Endodermal cell (in vitro differentiated cells): ENCODE data around the gene PGD. TPM values are rescaled to one million over a fixed set of nuclear protein-coding genes. Genes with fewer than 3 reads are reported as not detected.

Experiments
- DNase-seq: peaks from one replicate; pipeline ENCODE4 v3.0.0-alpha.2; 2017
- H3K27ac ChIP-seq: 2 replicates; pipeline ENCODE4 v1.5.1; 2013; ENCODE audit warnings: mild to moderate bottlenecking, low read depth, low read length, moderate library complexity
- H3K27me3 ChIP-seq: 2 replicates; pipeline ENCODE4 v1.6.1; 2013; ENCODE audit warnings: mild to moderate bottlenecking, low read length, moderate library complexity; ENCODE audit not compliant: insufficient read depth, control insufficient read depth, poor library complexity, severe bottlenecking
- H3K36me3 ChIP-seq: 2 replicates; pipeline ENCODE4 v1.7.0; 2013; ENCODE audit warnings: mild to moderate bottlenecking, low read length, moderate library complexity; ENCODE audit not compliant: control insufficient read depth, insufficient read depth
- H3K4me1 ChIP-seq: one replicate; pipeline ENCODE4 v1.7.0; 2013; ENCODE audit warnings: low read length; ENCODE audit not compliant: control insufficient read depth, insufficient read depth
- H3K4me3 ChIP-seq: 2 replicates; pipeline ENCODE4 v1.5.1; 2013; ENCODE audit warnings: mild to moderate bottlenecking, low read length, moderate library complexity
- H3K9ac ChIP-seq: 2 replicates; pipeline ENCODE4 v1.6.1; 2013; ENCODE audit warnings: mild to moderate bottlenecking, low read length, moderate library complexity; ENCODE audit not compliant: poor library complexity, severe bottlenecking; ENCODE audit errors: extremely low read depth
- H3K9me3 ChIP-seq: 2 replicates; pipeline ENCODE4 v1.6.1; 2013; ENCODE audit warnings: mild to moderate bottlenecking, low read length, moderate library complexity; ENCODE audit not compliant: control insufficient read depth
- H3K27ac Mint-ChIP-seq: 2 replicates; pipeline ENCODE4 v1.8.0; 2020; ENCODE audit warnings: mixed read lengths
- H3K27me3 Mint-ChIP-seq: 2 replicates; pipeline ENCODE4 v1.8.0; 2021; ENCODE audit warnings: mild to moderate bottlenecking, mixed read lengths; ENCODE audit not compliant: insufficient read depth
- H3K36me3 Mint-ChIP-seq: 2 replicates; pipeline ENCODE4 v1.8.0; 2020; ENCODE audit warnings: low read depth, mixed read lengths
- H3K4me1 Mint-ChIP-seq: 2 replicates; pipeline ENCODE4 v1.8.0; 2020; ENCODE audit warnings: mixed read lengths
- H3K4me3 Mint-ChIP-seq: 2 replicates; pipeline ENCODE4 v1.8.0; 2020; ENCODE audit warnings: mild to moderate bottlenecking, moderate library complexity, mixed read lengths
- H3K9me3 Mint-ChIP-seq: 2 replicates; pipeline ENCODE4 v1.8.0; 2020; ENCODE audit warnings: mild to moderate bottlenecking, mixed read lengths
- WGBS, 2 experiments: methylation state at CpG; one replicate each; pipeline versions ENCODE4 v1.1.5 to v1.1.7; 2013; ENCODE audit warnings: missing lambda C conversion rate in 2 of 2, mixed read lengths in 1 of 2; ENCODE audit not compliant: insufficient coverage in 1 of 2, insufficient read length in 1 of 2; 5-methylcytosine and 5-hydroxymethylcytosine counted together
- total RNA-seq, 2 donors: library from RNA; stranded (reverse); fragmentation: NEBNext Ultra II Directional in 1 of 2; extraction: Animal tissue kit (Norgen Biotek cat#: 25700) in 1 of 2; gene quantifications; 2 replicates in 1 of 2; 3 replicates in 1 of 2; pipeline ENCODE4 v1.2.1, GENCODE V29; 2021
- TF ChIP-seq, protein P1 (sequence below): fragments of 200-600 bp; sonication (generic); conservative IDR thresholded peaks from 2 replicates; pipeline ENCODE4 v1.5.0; 2021; ENCODE audit warnings: antibody characterized with exemption, mild to moderate bottlenecking

PGD gene
- total RNA-seq, 2 donors from 2014 or later = 198 to 217 TPM

DNA sequence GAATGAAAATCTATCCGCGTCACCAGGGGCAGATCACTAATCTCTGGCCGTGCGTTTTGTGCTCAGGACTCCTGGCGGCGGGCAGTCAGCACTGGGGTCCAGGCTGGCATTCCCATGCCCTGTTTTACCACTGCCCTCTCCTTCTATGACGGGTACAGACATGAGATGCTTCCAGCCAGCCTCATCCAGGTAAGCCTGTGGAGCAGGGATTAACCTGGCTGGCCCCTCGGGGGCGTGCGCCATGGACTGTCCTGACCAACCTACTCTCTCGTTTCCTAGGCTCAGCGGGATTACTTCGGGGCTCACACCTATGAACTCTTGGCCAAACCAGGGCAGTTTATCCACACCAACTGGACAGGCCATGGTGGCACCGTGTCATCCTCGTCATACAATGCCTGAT lies 20.5 kb downstream of the PGD start:
- no peaks in the 10 kb centered on the region for H3K4me1 ChIP-seq
- no peak for DNase-seq
- Mint-ChIP-seq H3K9me3 (no peaks in the 10 kb centered on the region), H3K27me3 (no peaks in the 10 kb centered on the region), H3K4me3 (no peak overlapping the region), H3K36me3 (peaks cover 72% of the 10 kb centered on the region), H3K4me1 (peaks cover 6% of the 10 kb centered on the region), H3K27ac (no peak overlapping the region)
- TF ChIP-seq, protein P1, sequence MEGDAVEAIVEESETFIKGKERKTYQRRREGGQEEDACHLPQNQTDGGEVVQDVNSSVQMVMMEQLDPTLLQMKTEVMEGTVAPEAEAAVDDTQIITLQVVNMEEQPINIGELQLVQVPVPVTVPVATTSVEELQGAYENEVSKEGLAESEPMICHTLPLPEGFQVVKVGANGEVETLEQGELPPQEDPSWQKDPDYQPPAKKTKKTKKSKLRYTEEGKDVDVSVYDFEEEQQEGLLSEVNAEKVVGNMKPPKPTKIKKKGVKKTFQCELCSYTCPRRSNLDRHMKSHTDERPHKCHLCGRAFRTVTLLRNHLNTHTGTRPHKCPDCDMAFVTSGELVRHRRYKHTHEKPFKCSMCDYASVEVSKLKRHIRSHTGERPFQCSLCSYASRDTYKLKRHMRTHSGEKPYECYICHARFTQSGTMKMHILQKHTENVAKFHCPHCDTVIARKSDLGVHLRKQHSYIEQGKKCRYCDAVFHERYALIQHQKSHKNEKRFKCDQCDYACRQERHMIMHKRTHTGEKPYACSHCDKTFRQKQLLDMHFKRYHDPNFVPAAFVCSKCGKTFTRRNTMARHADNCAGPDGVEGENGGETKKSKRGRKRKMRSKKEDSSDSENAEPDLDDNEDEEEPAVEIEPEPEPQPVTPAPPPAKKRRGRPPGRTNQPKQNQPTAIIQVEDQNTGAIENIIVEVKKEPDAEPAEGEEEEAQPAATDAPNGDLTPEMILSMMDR = no peak
- WGBS, 2 experiments = 79 to 90% methylated on average over 5 to 15 of the region's 15 CpGs
- H3K36me3 ChIP-seq = peaks cover 65% of the 10 kb centered on the region
- H3K4me3 ChIP-seq = no peak overlapping the region
- H3K27me3 ChIP-seq = no peaks in the 10 kb centered on the region
- H3K9me3 ChIP-seq = no peaks in the 10 kb centered on the region
- no peak overlapping the region for H3K9ac ChIP-seq
- H3K27ac ChIP-seq = no peak overlapping the region

GRCh38 chr1:10421637-10422036 lies 22.8 kb downstream of the PGD start:
- peaks cover 7% of the 10 kb centered on the region for H3K4me1 Mint-ChIP-seq
- no peak overlapping the region for H3K4me3 ChIP-seq
- H3K9me3 ChIP-seq = no peaks in the 10 kb centered on the region
- no peak overlapping the region for H3K4me3 Mint-ChIP-seq
- no peak overlapping the region for H3K27ac ChIP-seq
- H3K9me3 Mint-ChIP-seq = no peaks in the 10 kb centered on the region
- DNase-seq = no peak
- no peaks in the 10 kb centered on the region for H3K4me1 ChIP-seq
- TF ChIP-seq, protein P1 = no peak
- WGBS, 2 experiments = 92 to 97% methylated on average over 4 to 5 of the region's 5 CpGs
- peaks cover 58% of the 10 kb centered on the region for H3K36me3 Mint-ChIP-seq
- no peaks in the 10 kb centered on the region for H3K27me3 ChIP-seq
- H3K27me3 Mint-ChIP-seq = no peaks in the 10 kb centered on the region
- no peak overlapping the region for H3K9ac ChIP-seq
- no peak overlapping the region for H3K27ac Mint-ChIP-seq
- H3K36me3 ChIP-seq = peaks cover 48% of the 10 kb centered on the region

DNA sequence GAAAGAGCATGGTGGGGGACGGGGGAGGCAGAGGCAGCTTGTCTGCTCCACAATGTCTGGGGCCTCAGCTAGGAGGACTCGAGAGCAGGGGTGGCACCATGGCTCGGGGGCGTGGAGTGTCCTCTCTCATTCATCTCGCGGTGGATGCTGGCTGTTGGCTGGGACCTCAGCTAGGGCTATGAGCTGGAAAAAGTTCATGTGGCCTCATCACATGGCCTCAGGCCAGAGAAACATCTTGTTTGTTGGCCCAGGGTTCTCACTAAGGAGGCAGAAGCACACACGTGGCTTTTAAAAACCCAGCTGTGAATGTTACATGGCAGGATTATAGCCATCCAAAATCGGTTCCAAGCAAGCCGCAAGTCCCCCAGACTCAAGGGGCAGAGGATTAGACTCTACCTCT lies 25.2 kb downstream of the PGD start:
- no peak for DNase-seq
- no peaks in the 10 kb centered on the region for H3K27me3 Mint-ChIP-seq
- no peaks in the 10 kb centered on the region for H3K27me3 ChIP-seq
- no peak overlapping the region for H3K27ac ChIP-seq
- H3K27ac Mint-ChIP-seq = peak overlapping the region; percentile 68
- no peak overlapping the region for H3K4me3 Mint-ChIP-seq
- TF ChIP-seq, protein P1 = no peak
- H3K4me1 Mint-ChIP-seq = peaks cover 8% of the 10 kb centered on the region
- H3K36me3 ChIP-seq = peaks cover 25% of the 10 kb centered on the region
- peaks cover 36% of the 10 kb centered on the region for H3K36me3 Mint-ChIP-seq
- WGBS, 2 experiments = 86 to 91% methylated on average over 9 of the region's 9 CpGs
- H3K9me3 ChIP-seq = no peaks in the 10 kb centered on the region
- H3K9ac ChIP-seq = no peak overlapping the region
- no peaks in the 10 kb centered on the region for H3K9me3 Mint-ChIP-seq
- H3K4me3 ChIP-seq = no peak overlapping the region
- no peaks in the 10 kb centered on the region for H3K4me1 ChIP-seq
